Measurements from ENCODE around the gene PRR12. TPM values are rescaled to one million over a fixed set of nuclear protein-coding genes. Genes with fewer than 3 reads are reported as not detected.

Gene PRR12
- polyA plus RNA-seq, 1 experiment: 0.36 TPM

DNA sequence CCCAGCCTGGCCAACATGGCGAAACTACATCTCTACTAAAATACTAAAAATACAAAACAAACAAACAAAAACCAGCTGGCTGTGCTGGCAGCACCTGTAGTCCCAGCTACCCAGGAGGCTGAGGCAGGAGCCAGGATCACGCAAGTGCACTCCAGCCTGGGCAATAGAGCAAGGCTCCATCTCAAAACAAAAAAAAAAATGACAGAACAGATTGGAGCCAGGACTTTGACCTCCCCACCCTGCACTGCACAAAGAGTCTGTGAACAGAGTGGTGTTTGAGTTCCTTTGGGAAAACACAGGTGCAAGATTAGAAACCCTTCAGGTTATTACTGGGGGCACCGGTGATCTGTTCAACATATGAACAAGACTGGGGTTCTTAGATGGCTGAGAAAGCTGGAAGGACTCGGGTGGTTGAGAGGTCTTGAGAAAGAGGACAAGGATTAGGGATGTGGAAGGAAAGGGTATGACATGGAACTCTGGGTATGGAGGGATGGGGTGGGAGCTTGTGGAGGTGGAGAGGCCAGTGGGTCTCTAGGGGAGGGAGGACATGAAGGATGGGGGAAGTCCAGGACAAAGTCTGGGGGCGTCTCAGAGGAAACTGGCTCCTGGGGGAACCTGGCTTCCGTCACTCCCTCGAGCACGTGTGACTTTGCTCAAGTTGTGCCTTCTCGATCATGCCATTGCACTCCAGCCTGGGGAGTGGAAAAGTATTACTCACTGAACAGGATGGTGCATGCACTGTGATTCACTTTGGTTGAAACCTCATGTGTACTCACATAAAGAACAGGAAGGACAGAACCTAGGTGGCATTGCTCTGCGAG, 37.3 kb upstream of the PRR12 start:
- Histone ChIP-seq H3K27me3 (ENCODE audit: control insufficient read depth, insufficient read depth, low read length) (no peaks in the 10 kb centered on the region), H3K27ac (ENCODE audit: low read depth, low read length) (no peak overlapping the region), H3K9me3 (ENCODE audit: control insufficient read depth, insufficient read depth, low read length) (peaks cover 10% of the 10 kb centered on the region; the same call in 1 of the 2 replicates), H3K4me3 (ENCODE audit: low read depth, low read length) (no peak overlapping the region)
- no peak for DNase-seq (ENCODE audit: low read depth, low spot score)
- ChIA-PET CTCF (interaction anchor here (0.6 to 6.5 kb wide), 3 partner anchors 16 to 51 kb away, joined by 4 to 30 read pairs (median 4); no protein-coding TSS in a partner anchor), POLR2A (interaction anchor here (0.6 to 0.7 kb wide), 2 partner anchors 20 to 38 kb away, joined by 4 to 10 read pairs; no protein-coding TSS in a partner anchor)
- TF ChIP-seq, protein P1, sequence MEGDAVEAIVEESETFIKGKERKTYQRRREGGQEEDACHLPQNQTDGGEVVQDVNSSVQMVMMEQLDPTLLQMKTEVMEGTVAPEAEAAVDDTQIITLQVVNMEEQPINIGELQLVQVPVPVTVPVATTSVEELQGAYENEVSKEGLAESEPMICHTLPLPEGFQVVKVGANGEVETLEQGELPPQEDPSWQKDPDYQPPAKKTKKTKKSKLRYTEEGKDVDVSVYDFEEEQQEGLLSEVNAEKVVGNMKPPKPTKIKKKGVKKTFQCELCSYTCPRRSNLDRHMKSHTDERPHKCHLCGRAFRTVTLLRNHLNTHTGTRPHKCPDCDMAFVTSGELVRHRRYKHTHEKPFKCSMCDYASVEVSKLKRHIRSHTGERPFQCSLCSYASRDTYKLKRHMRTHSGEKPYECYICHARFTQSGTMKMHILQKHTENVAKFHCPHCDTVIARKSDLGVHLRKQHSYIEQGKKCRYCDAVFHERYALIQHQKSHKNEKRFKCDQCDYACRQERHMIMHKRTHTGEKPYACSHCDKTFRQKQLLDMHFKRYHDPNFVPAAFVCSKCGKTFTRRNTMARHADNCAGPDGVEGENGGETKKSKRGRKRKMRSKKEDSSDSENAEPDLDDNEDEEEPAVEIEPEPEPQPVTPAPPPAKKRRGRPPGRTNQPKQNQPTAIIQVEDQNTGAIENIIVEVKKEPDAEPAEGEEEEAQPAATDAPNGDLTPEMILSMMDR (IDR thresholded peaks at IDR 0.05; ENCODE audit: low read depth, low read length): no peak

DNA sequence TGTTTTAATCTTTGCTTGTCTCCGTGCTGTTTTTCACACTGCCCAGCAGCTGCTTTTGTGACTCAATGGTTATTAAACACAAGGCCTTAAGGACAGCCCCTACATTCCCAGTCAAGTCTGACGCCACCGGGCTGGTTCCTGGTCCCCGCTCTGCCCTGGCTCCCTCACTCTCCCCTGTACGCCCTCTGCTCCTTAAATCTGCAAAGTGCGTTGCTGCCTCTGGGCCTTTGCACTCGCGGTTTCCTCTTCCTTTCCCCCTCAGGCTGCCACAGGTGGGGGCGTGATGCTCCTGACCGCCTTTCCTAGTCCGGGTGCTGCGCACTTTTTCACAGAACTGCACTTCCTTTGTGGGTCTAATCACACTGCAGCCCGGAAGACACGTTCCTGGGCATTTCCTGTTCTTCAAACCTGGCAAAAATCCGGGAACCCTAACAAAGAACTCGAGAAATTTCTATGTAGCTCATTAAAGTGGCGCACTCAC, 36.2 kb upstream of the PRR12 start:
- DNase-seq (ENCODE audit: low read depth, low spot score): no peak
- peaks cover 10% of the 10 kb centered on the region; the same call in 1 of the 2 replicates for H3K9me3 ChIP-seq (ENCODE audit: control insufficient read depth, insufficient read depth, low read length)
- TF ChIP-seq, protein P1 (IDR thresholded peaks at IDR 0.05; ENCODE audit: low read depth, low read length): no peak
- POLR2A ChIA-PET: interaction anchor here (0.7 kb wide), 1 partner anchor 26 kb away, joined by 5 read pairs; no protein-coding TSS in a partner anchor
- no peak overlapping the region for H3K27ac ChIP-seq (ENCODE audit: low read depth, low read length)
- no peaks in the 10 kb centered on the region for H3K27me3 ChIP-seq (ENCODE audit: control insufficient read depth, insufficient read depth, low read length)
- no peak overlapping the region for H3K4me3 ChIP-seq (ENCODE audit: low read depth, low read length)
- CTCF ChIA-PET: interaction anchor here (0.6 to 6.5 kb wide), 3 partner anchors 8 to 48 kb away, joined by 3 to 30 read pairs (median 4); no protein-coding TSS in a partner anchor

DNA sequence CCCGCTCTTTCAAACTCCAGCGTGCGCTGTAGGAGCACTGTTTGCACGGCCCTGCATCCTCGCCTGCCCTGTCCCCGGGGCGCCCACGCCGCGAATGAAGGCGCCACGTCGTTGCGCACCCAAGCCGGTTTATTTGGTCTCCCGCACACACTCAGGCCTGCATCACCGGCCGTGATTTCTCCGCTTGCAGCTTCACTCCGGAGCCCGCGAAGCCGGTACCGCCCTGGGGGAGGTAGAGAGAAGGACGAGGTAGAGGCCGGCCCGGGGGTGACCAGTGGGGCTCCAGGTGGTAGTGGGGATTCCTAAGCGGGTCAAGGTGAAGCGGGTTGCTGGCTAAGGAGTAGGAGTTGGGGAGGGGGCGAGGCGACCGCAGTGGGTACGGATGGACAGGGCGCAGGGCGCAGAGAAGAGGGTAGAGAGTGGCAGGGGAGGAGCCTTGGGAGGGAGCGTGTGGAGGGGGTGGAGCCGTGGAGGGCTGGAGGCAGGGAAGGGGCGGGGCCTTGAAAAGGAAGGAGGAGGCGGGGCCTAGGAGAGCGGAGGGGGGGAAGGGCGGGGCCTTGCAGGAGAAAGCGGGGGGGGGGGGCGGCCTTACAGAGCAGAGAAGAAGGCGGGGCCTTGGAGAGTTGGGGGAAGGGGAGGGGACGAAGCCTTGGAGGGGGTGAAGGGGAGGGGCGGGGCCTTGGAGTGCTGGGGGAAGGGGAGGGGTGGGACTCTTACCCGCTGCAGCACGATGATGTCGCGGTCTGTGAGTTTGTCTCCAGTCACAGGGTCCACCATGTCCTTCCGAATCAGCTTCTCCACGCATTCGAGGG, 35.2 kb upstream of the PRR12 start:
- Histone ChIP-seq H3K9me3 (ENCODE audit: control insufficient read depth, insufficient read depth, low read length) (peaks cover 10% of the 10 kb centered on the region; the same call in 1 of the 2 replicates), H3K27ac (ENCODE audit: low read depth, low read length) (no peak overlapping the region), H3K27me3 (ENCODE audit: control insufficient read depth, insufficient read depth, low read length) (no peaks in the 10 kb centered on the region), H3K4me3 (ENCODE audit: low read depth, low read length) (no peak overlapping the region)
- DNase-seq (ENCODE audit: low read depth, low spot score): no peak
- TF ChIP-seq, protein P1 (IDR thresholded peaks at IDR 0.05; ENCODE audit: low read depth, low read length): no peak
- POLR2A ChIA-PET: no interaction called here
- CTCF ChIA-PET: interaction anchor here (5.8 kb wide), 1 partner anchor 15 kb away, joined by 75 read pairs; no protein-coding TSS in a partner anchor

DNA sequence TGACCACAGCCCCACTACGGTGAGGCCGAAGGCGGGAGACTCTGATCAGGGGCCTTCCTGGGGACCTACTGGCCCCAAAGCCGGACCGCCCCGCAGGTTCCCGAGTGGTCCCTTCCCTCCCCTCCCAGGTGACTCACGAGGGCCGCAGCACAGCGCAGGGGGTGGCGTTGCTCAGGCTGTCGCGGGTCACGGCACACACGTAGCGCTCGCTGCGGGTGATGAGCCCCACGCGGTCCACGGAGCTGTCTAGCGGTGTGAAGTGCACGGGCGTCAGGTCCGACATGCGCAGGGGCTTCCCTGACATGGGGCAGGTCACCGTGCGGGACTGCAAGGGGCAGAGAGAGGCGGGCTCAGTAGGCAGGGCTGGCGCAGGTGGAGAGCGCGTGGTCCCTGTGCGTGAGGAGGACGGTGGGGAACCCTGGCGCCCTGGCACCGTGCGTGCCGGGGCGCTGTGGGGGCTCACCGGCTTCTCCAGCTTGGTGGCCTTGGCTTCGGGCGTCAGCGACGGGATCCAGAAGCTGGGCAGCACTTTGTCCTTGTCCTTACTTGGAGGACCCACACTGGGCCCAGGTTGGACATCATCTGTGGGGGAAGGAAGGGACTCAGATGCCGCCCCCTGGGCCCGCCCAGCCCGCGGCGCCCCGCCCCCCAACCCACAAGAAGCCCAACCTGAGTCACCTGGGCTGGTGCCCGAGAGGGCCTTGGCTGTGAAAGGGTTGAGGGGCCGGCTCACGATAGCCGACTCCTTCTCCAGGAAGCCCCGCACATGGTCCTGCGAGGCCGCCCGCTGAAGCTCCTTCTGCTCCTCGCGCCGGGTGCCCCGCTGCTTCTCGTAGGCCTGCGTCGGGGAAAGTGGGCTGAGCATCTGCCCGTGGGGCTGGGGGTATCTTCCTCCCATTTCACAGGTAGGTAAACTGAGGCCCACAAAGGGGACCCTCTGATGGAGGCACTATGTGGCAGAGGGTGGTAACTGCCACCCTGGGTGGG, 34.3 kb upstream of the PRR12 start:
- CTCF ChIA-PET: interaction anchor here (4.2 to 5.8 kb wide), 2 partner anchors 10 to 14 kb away, joined by 19 to 75 read pairs; no protein-coding TSS in a partner anchor
- TF ChIP-seq, protein P1 (IDR thresholded peaks at IDR 0.05; ENCODE audit: low read depth, low read length): no peak
- no peak for DNase-seq (ENCODE audit: low read depth, low spot score)
- POLR2A ChIA-PET: no interaction called here
- Histone ChIP-seq H3K9me3 (ENCODE audit: control insufficient read depth, insufficient read depth, low read length) (peaks cover 10% of the 10 kb centered on the region; the same call in 1 of the 2 replicates), H3K4me3 (ENCODE audit: low read depth, low read length) (no peak overlapping the region), H3K27me3 (ENCODE audit: control insufficient read depth, insufficient read depth, low read length) (no peaks in the 10 kb centered on the region), H3K27ac (ENCODE audit: low read depth, low read length) (no peak overlapping the region)

Measured in AG04450 (cell line).